ENCODE measurements around the gene MAN1A1.
A peak's percentile ranks its signal among the peaks of the same experiment; 100 is the strongest.

Gene MAN1A1

GRCh38 chr6:119264854-119265397 is 84.6 kb downstream of the MAN1A1 start:
- DNase-seq: no peak

GRCh38 chr6:119262612-119263011 is 86.9 kb downstream of the MAN1A1 start:
- DNase-seq: no peak

- DNase-seq: no peak
These were observed 87.6 kb downstream of the MAN1A1 start for GRCh38 chr6:119261944-119262284.

- no peak for DNase-seq
These were observed 90.5 kb downstream of the MAN1A1 start for GRCh38 chr6:119259027-119259426.

- no peak for DNase-seq
These were observed 91.8 kb downstream of the MAN1A1 start for GRCh38 chr6:119257726-119258125.

- no peak for DNase-seq
These were observed 92.5 kb downstream of the MAN1A1 start for GRCh38 chr6:119256978-119257462.

GRCh38 chr6:119256392-119256791 is 93.2 kb downstream of the MAN1A1 start:
- no peak for DNase-seq

GRCh38 chr6:119255492-119255891 is 94.1 kb downstream of the MAN1A1 start:
- DNase-seq: no peak

GRCh38 chr6:119250036-119250435 is 99.5 kb downstream of the MAN1A1 start:
- no peak for DNase-seq

- DNase-seq: no peak
These were observed 100.2 kb downstream of the MAN1A1 start for GRCh38 chr6:119249319-119249718.

GRCh38 chr6:119247504-119247903 is 102.1 kb downstream of the MAN1A1 start:
- DNase-seq: no peak

- no peak for DNase-seq
These were observed 105.9 kb downstream of the MAN1A1 start for GRCh38 chr6:119243657-119244056.

- no peak for DNase-seq
These were observed 106.5 kb downstream of the MAN1A1 start for GRCh38 chr6:119243037-119243436.

GRCh38 chr6:119241540-119242309 is 107.8 kb downstream of the MAN1A1 start:
- no peak for DNase-seq

GRCh38 chr6:119241111-119241465 is 108.5 kb downstream of the MAN1A1 start:
- DNase-seq: no peak

- no peak for DNase-seq
These were observed 109.1 kb downstream of the MAN1A1 start for GRCh38 chr6:119240257-119241110.

- peak; percentile 37 for DNase-seq
These were observed 112.3 kb downstream of the MAN1A1 start for GRCh38 chr6:119237177-119237715.

GRCh38 chr6:119234941-119235340 is 114.6 kb downstream of the MAN1A1 start:
- DNase-seq: no peak

- no peak for DNase-seq
These were observed 115.1 kb downstream of the MAN1A1 start for GRCh38 chr6:119234457-119234856.

- DNase-seq: no peak
These were observed 116.1 kb downstream of the MAN1A1 start for GRCh38 chr6:119233312-119233984.

- DNase-seq: no peak
These were observed 118.2 kb downstream of the MAN1A1 start for GRCh38 chr6:119231394-119231793.

- DNase-seq: no peak
These were observed 119.4 kb downstream of the MAN1A1 start for GRCh38 chr6:119230160-119230559.

GRCh38 chr6:119227377-119227776 is 122.2 kb downstream of the MAN1A1 start:
- no peak for DNase-seq
